LNCaP clone FGC (cell line): ENCODE data around the gene SELENOS.

Experiments
- DNase-seq: peaks from one replicate; pipeline ENCODE4 v3.0.0-alpha.2; 2011; ENCODE audit warnings: low read depth
- H3K4me3 ChIP-seq: 2 replicates; pipeline ENCODE4 v1.5.1; 2011; ENCODE audit warnings: mild to moderate bottlenecking, low read depth, low read length, control low read depth
- CTCF ChIP-seq: IDR thresholded peaks from 2 replicates; pipeline ENCODE4 v1.5.1; 2012; ENCODE audit warnings: mild to moderate bottlenecking; ENCODE audit not compliant: control insufficient read depth, insufficient read depth; ENCODE audit errors: extremely low read depth

The SELENOS gene

GRCh38 chr15:101323793-101324523 lies 46.7 kb upstream of the SELENOS start:
- no peak for TF ChIP-seq CTCF
- H3K4me3 ChIP-seq = no peak overlapping the region
- DNase-seq = no peak

GRCh38 chr15:101322854-101323477 lies 45.7 kb upstream of the SELENOS start:
- TF ChIP-seq CTCF = no peak
- no peak for DNase-seq
- H3K4me3 ChIP-seq = no peak overlapping the region

- no peak overlapping the region for H3K4me3 ChIP-seq
- no peak for TF ChIP-seq CTCF
- no peak for DNase-seq
These were observed 44.9 kb upstream of the SELENOS start for GRCh38 chr15:101322016-101322695.

GRCh38 chr15:101320501-101321052 lies 43.3 kb upstream of the SELENOS start:
- H3K4me3 ChIP-seq = no peak overlapping the region
- no peak for DNase-seq
- TF ChIP-seq CTCF = no peak

- no peak for DNase-seq
- H3K4me3 ChIP-seq = no peak overlapping the region
- TF ChIP-seq CTCF = no peak
These were observed 41.6 kb upstream of the SELENOS start for GRCh38 chr15:101318839-101319238.

- TF ChIP-seq CTCF = no peak
- no peak for DNase-seq
- no peak overlapping the region for H3K4me3 ChIP-seq
These were observed 41.0 kb upstream of the SELENOS start for GRCh38 chr15:101318147-101318819.
